ENCODE results near the gene TNP2. TPM values are rescaled to one million over a fixed set of nuclear protein-coding genes. Genes with fewer than 3 reads are reported as not detected.

TNP2 gene
- total and polyA plus RNA-seq, 8 donors = not detected

DNA sequence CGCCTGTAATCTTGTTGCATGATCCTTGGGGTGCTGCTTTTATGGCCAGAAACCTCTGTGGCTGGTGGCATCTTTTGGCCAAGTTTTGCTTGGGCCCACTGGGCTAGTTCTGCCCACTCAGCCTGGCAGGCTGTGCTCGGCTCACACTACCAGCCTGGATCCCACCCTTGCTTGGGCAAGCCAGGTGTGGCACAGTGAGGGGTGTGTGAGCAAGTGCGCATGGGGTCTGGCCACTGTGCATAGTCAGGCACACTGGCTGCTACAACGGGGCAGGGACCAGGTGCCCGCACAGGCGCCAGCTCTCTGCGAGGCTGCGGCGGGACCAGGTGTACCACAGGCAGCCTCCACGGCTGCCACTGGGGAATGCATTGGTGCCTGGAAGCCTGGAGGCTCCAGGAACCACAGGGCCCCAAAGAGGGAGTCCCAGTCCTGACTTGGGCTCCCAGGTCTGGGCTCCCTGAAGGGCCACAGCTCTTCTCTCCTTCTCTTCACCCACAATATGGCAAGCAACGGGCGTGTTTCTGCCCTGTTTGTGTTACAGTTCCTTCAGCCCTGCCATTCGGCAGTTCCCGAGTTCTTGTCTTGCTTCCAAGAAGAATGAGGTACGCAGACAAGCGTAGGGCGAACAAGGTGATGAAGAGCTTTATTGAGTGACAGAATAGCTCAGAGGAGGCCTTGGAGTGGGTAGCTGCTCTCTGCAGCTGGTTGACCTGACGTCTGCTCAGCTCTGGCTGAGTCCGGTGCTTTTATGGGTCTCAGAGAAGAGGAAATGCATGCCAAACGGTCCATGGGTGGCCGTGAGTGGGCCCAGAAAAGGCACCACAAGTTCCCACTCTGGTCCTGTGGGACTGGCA lies 38.7 kb upstream of the TNP2 start:
- no peaks in the 10 kb centered on the region for H3K36me3 ChIP-seq
- H3K4me3 ChIP-seq = no peak overlapping the region
- peaks cover 4 to 36% (median 23%) of the 10 kb centered on the region in 4 donors for H3K4me1 ChIP-seq
- no peak for DNase-seq
- no peaks in the 10 kb centered on the region for H3K9me3 ChIP-seq
- TF ChIP-seq POLR2AphosphoS5 (IDR thresholded peaks at IDR 0.05) (no peak), POLR2A (IDR thresholded peaks at IDR 0.05) (no peak), EP300 (IDR thresholded peaks at IDR 0.05) (no peak)
- TF ChIP-seq, protein P1, sequence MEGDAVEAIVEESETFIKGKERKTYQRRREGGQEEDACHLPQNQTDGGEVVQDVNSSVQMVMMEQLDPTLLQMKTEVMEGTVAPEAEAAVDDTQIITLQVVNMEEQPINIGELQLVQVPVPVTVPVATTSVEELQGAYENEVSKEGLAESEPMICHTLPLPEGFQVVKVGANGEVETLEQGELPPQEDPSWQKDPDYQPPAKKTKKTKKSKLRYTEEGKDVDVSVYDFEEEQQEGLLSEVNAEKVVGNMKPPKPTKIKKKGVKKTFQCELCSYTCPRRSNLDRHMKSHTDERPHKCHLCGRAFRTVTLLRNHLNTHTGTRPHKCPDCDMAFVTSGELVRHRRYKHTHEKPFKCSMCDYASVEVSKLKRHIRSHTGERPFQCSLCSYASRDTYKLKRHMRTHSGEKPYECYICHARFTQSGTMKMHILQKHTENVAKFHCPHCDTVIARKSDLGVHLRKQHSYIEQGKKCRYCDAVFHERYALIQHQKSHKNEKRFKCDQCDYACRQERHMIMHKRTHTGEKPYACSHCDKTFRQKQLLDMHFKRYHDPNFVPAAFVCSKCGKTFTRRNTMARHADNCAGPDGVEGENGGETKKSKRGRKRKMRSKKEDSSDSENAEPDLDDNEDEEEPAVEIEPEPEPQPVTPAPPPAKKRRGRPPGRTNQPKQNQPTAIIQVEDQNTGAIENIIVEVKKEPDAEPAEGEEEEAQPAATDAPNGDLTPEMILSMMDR (IDR thresholded peaks at IDR 0.05) = no peak
- intact Hi-C loops (cut with DNase I; ENCODE audit: low total_unique reads) = no loop called here
- 86 to 91% (median 90%) methylated on average over 18 to 21 of the region's 21 CpGs for WGBS, 5 donors
- no peaks in the 10 kb centered on the region for H3K27me3 ChIP-seq
- H3K27ac ChIP-seq = peak overlapping the region in 1 of 5 donors; percentile 64

DNA sequence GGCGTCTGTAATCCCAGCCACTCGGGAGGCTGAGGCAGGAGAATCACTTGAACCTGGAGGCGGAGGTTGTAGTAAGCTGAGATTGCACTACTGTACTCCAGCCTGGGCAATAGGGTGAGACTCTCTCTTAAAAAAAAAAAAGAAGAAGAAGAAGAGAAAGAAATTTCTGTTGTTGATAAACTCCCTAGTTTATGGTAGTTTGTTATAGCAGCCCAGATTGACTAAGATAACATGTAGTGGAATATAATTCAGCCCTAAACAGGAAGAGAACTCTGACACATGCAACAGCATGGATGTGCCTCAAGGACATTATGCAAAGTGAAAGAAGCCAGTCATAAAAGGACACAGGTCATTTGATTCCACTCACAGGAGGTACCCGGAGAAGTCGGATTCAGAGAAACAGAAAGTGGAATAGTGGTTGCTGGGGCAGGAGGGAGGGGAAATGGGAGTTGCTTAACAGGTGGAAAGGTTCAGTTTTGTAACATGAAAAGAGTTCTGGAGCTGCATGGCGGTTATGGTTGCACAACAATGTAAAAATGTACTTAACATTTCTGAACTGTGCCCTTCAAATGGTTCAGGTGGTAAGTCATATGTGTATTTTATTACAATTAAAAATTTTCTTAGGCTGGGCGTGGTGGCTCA lies 38.0 kb upstream of the TNP2 start:
- WGBS, 5 donors = 67 to 81% (median 69%) methylated on average over 7 of the region's 7 CpGs
- H3K4me3 ChIP-seq = no peak overlapping the region
- no peaks in the 10 kb centered on the region for H3K27me3 ChIP-seq
- H3K4me1 ChIP-seq = peaks cover 4 to 29% (median 18%) of the 10 kb centered on the region in 4 donors
- H3K9me3 ChIP-seq = no peaks in the 10 kb centered on the region
- H3K36me3 ChIP-seq = no peaks in the 10 kb centered on the region
- peak in 1 of 2 donors; percentile 51 for DNase-seq
- H3K27ac ChIP-seq = peak overlapping the region in 1 of 5 donors; percentile 64
- intact Hi-C loops (cut with DNase I; ENCODE audit: low total_unique reads) = no loop called here
- TF ChIP-seq EP300 (IDR thresholded peaks at IDR 0.05) (no peak), POLR2AphosphoS5 (IDR thresholded peaks at IDR 0.05) (no peak), POLR2A (IDR thresholded peaks at IDR 0.05) (no peak)
- TF ChIP-seq, protein P1 (IDR thresholded peaks at IDR 0.05) = no peak

DNA sequence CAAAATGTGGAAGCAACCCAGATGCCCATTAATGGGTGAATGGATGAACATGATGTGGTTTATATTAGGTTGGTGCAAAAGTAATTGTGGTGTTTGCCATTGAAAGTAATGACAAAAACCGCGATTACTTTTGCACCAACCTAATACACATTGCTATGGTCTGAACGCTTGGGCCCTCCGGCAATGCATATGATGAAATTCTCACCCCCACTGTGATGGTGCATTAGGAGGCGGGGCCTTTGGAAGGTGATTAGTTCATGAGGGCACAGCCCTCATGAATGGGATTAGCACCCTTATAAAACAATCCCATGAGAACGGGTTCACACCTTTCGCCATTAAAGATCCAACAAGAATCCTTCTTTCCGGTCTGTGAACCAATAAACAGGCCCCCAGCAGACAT lies 37.3 kb upstream of the TNP2 start:
- no peaks in the 10 kb centered on the region for H3K27me3 ChIP-seq
- TF ChIP-seq POLR2A (IDR thresholded peaks at IDR 0.05) (no peak), EP300 (IDR thresholded peaks at IDR 0.05) (no peak), POLR2AphosphoS5 (IDR thresholded peaks at IDR 0.05) (no peak)
- TF ChIP-seq, protein P1 (IDR thresholded peaks at IDR 0.05) = no peak
- intact Hi-C loops (cut with DNase I; ENCODE audit: low total_unique reads) = no loop called here

DNA sequence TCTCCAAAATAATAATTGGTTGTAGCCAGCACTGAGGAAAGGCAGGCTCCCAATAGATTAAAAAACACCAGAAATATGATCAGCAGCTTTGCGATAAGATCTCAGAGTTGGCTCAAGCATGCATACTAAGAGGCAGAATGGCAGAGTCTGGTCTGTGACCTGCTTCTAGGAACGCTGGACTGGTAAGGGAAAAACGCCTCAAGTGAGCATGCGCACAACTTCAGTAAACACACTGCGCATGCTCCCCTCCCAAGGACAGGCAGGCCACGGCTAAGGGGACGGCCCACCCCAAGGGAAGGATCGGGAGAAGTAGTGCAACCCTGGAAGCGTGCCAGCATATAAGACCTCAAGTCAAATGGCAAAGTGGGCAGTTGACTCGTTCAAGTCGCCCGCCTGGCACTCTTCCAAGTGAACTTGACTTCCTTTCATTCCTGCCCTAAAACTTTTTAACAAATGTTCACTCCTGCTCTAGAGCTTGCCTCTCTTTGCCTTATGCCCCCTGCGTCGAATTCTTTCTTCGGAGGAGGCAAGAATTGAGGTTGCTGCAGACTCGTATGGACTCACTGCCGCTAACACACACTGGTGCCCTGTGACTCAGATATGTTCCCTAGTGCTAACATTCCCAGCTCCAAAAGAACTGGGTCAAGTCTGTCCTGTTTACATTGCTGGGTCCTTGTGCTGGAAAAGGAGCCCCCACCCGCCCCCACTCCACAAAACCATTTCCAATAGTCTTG lies 34.4 kb upstream of the TNP2 start:
- Histone ChIP-seq H3K27me3 (no peaks in the 10 kb centered on the region), H3K27ac (peak overlapping the region; percentile 30 to 71 (median 52)), H3K36me3 (no peaks in the 10 kb centered on the region), H3K4me1 (peaks cover 4 to 18% (median 11%) of the 10 kb centered on the region in 4 donors), H3K9me3 (no peaks in the 10 kb centered on the region), H3K4me3 (peak overlapping the region in 1 of 4 donors; percentile 12)
- peak; percentile 67 to 85 for DNase-seq
- WGBS, 5 donors = 30 to 49% (median 40%) methylated on average over 18 of the region's 18 CpGs
- TF ChIP-seq, protein P1 (IDR thresholded peaks at IDR 0.05) = no peak
- TF ChIP-seq POLR2AphosphoS5 (IDR thresholded peaks at IDR 0.05) = peak in 1 of 3 donors; percentile 56
- intact Hi-C loops (cut with DNase I; ENCODE audit: low total_unique reads) = no loop called here

More for the DNA sequence above, 37.3 kb upstream of the TNP2 start:
- peaks cover 4 to 24% (median 15%) of the 10 kb centered on the region in 4 donors for H3K4me1 ChIP-seq
- no peak for DNase-seq
- H3K27ac ChIP-seq = no peak overlapping the region
- no peaks in the 10 kb centered on the region for H3K36me3 ChIP-seq
- WGBS, 5 donors = 86 to 93% (median 92%) methylated on average over 8 of the region's 8 CpGs
- no peaks in the 10 kb centered on the region for H3K9me3 ChIP-seq
- H3K4me3 ChIP-seq = no peak overlapping the region
